Measurements from ENCODE around the gene CCL26. TPM values are rescaled to one million over a fixed set of nuclear protein-coding genes. Genes with fewer than 3 reads are reported as not detected.

The CCL26 gene
- polyA plus RNA-seq, 2 of the 4 experiments (the other 2 are of a cell fraction) = 2.5 to 11.6 TPM

- TF ChIP-seq ATOH8 (CRISPR knock-in tag; IDR thresholded peaks at IDR 0.05; ENCODE audit: low read depth) = no peak
- TF ChIP-seq SMC3 (IDR thresholded peaks at IDR 0.05) = no peak
- TF ChIP-seq REST (IDR thresholded peaks at IDR 0.05) = no peak
- TF ChIP-seq MAFK (IDR thresholded peaks at IDR 0.05; ENCODE audit: partially characterized antibody) = no peak
- TF ChIP-seq JUN (IDR thresholded peaks at IDR 0.05) = no peak; a peak in 1 of 5 replicates
- no peak for TF ChIP-seq HOXB13 (CRISPR knock-in tag; IDR thresholded peaks at IDR 0.05; ENCODE audit: low read depth)
- no peak for TF ChIP-seq PHF8 (IDR thresholded peaks at IDR 0.05; ENCODE audit: borderline replicate concordance, low read depth)
- TF ChIP-seq ZNF302 (CRISPR knock-in tag; IDR thresholded peaks at IDR 0.05) = no peak
- TF ChIP-seq HDAC2 (IDR thresholded peaks at IDR 0.05) = peak; percentile 92; the same call in 1 of the 2 replicates
- TF ChIP-seq HOXA7 (CRISPR knock-in tag; IDR thresholded peaks at IDR 0.05) = no peak
- TF ChIP-seq KDM5A (IDR thresholded peaks at IDR 0.05) = no peak
- peak; percentile 94 for TF ChIP-seq KDM1A (IDR thresholded peaks at IDR 0.05; ENCODE audit: low read depth)
- peak; percentile 61; the same call in 1 of the 2 replicates for TF ChIP-seq CHD4 (IDR thresholded peaks at IDR 0.05; ENCODE audit: borderline replicate concordance)
- no peak for TF ChIP-seq CEBPB (IDR thresholded peaks at IDR 0.05)
- TF ChIP-seq NPAS2 (CRISPR knock-in tag; IDR thresholded peaks at IDR 0.05; ENCODE audit: borderline replicate concordance) = no peak
- no peak; the same call in 1 of the 2 replicates for TF ChIP-seq GATA3 (IDR thresholded peaks at IDR 0.05; ENCODE audit: borderline replicate concordance)
- TF ChIP-seq RARB (CRISPR knock-in tag; IDR thresholded peaks at IDR 0.05) = no peak; the same call in 1 of the 2 replicates
- no peak for TF ChIP-seq CBX8 (IDR thresholded peaks at IDR 0.05)
- no peak for TF ChIP-seq POLR2AphosphoS2 (conservative IDR thresholded peaks at IDR 0.05; ENCODE audit: low read length)
- TF ChIP-seq MAZ (IDR thresholded peaks at IDR 0.05; ENCODE audit: borderline replicate concordance, low read depth, low read length) = no peak
- peak; percentile 89 for TF ChIP-seq ZFP36 (IDR thresholded peaks at IDR 0.05; ENCODE audit: borderline replicate concordance, partially characterized antibody)
- peak; percentile 8; the same call in 1 of the 2 replicates for TF ChIP-seq FOXS1 (CRISPR knock-in tag; IDR thresholded peaks at IDR 0.05)
- TF ChIP-seq MAX (IDR thresholded peaks at IDR 0.05) = peak; percentile 74
- no peak for TF ChIP-seq EHF (CRISPR knock-in tag; IDR thresholded peaks at IDR 0.05)
- TF ChIP-seq HES2 (IDR thresholded peaks at IDR 0.05) = no peak
Measured at GRCh38 chr7:75734586-75735458, 37.2 kb downstream of the CCL26 start (continued).
